CD4-positive, CD25-positive, alpha-beta regulatory T cell (primary cell): Measurements from ENCODE around the gene PLPP3. TPM values are rescaled to one million over a fixed set of nuclear protein-coding genes. Genes with fewer than 3 reads are reported as not detected.

Experiments used
- ATAC-seq, 2 donors: fragments of 150-1000 bp; cut with Tn5 transposase; one replicate each; pipeline ENCODE4 v1.10.0; 2021; ENCODE audit warnings: low read depth in 2 of 2, moderate number of reproducible peaks in 2 of 2, moderate library complexity in 1 of 2
- DNase-seq, 3 donors: peaks; one replicate each; pipeline versions ENCODE4 v3.0.0 to v3.0.0-alpha.2; 2012 to 2022; ENCODE audit warnings: mixed read lengths in 1 of 3
- H3K27ac ChIP-seq: one replicate; pipeline ENCODE4 v1.7.0; 2013; ENCODE audit warnings: mild to moderate bottlenecking, low read length; ENCODE audit not compliant: insufficient read depth, poor library complexity, severe bottlenecking
- H3K27me3 ChIP-seq: one replicate; pipeline ENCODE4 v1.7.0; 2013; ENCODE audit warnings: low read length; ENCODE audit not compliant: control insufficient read depth, insufficient read depth
- H3K36me3 ChIP-seq: one replicate; pipeline ENCODE4 v1.7.0; 2013; ENCODE audit warnings: mild to moderate bottlenecking, low read length, moderate library complexity; ENCODE audit not compliant: control insufficient read depth, insufficient read depth
- H3K4me1 ChIP-seq: 2 replicates; pipeline ENCODE4 v1.7.0; 2013; ENCODE audit warnings: mild to moderate bottlenecking, low read length; ENCODE audit not compliant: insufficient read depth, control insufficient read depth, poor library complexity, severe bottlenecking
- H3K4me3 ChIP-seq: one replicate; pipeline ENCODE4 v1.7.0; 2013; ENCODE audit warnings: low read depth, mild to moderate bottlenecking, low read length, moderate library complexity
- H3K9me3 ChIP-seq, 2 experiments: 1 replicate in 1 of 2; 2 replicates in 1 of 2; pipeline ENCODE4 v1.7.0; 2013; ENCODE audit warnings: low read length in 2 of 2, mild to moderate bottlenecking in 1 of 2, moderate library complexity in 1 of 2; ENCODE audit not compliant: control insufficient read depth in 2 of 2
- H3K27ac Mint-ChIP-seq, 3 donors: one replicate each; pipeline ENCODE4 v1.8.0; 2020 to 2022; ENCODE audit warnings: mild to moderate bottlenecking in 3 of 3, mixed read lengths in 3 of 3, moderate library complexity in 2 of 3
- H3K27me3 Mint-ChIP-seq: one replicate; pipeline ENCODE4 v1.8.0; 2022; ENCODE audit warnings: mild to moderate bottlenecking, mixed read lengths
- H3K36me3 Mint-ChIP-seq: one replicate; pipeline ENCODE4 v1.8.0; 2020; ENCODE audit warnings: mixed read lengths
- H3K4me1 Mint-ChIP-seq, 4 donors: one replicate each; pipeline ENCODE4 v1.8.0; 2020 to 2022; ENCODE audit warnings: mixed read lengths in 4 of 4, mild to moderate bottlenecking in 1 of 4
- H3K4me3 Mint-ChIP-seq, 4 donors: one replicate each; pipeline ENCODE4 v1.8.0; 2020 to 2022; ENCODE audit warnings: mild to moderate bottlenecking in 4 of 4, mixed read lengths in 4 of 4, moderate library complexity in 3 of 4
- H3K9me3 Mint-ChIP-seq, 7 donors: one replicate each; pipeline ENCODE4 v1.8.0; 2020 to 2022; ENCODE audit warnings: mixed read lengths in 7 of 7, mild to moderate bottlenecking in 3 of 7, moderate library complexity in 2 of 7
- polyA plus RNA-seq, 4 donors: library from polyadenylated mRNA; unstranded; fragments of 300-500 nt; fragmentation: Illumina TruSeq; gene quantifications; one replicate each; pipeline ENCODE4 v1.2.3, GENCODE V29; 2021
- total RNA-seq: library from RNA; stranded (reverse); gene quantifications from one replicate; pipeline ENCODE4 v1.2.3, GENCODE V29; 2022

PLPP3 gene
- total and polyA plus RNA-seq, 5 donors from 2014 or later: 0.13 TPM; not detected in 4

GRCh38 chr1:56535939-56536338, 43.4 kb downstream of the PLPP3 start:
- Histone ChIP-seq H3K27ac (no peak overlapping the region), H3K4me1 (no peaks in the 10 kb centered on the region), H3K27me3 (no peaks in the 10 kb centered on the region), H3K4me3 (no peak overlapping the region), H3K9me3 (no peaks in the 10 kb centered on the region), H3K36me3 (no peaks in the 10 kb centered on the region)
- no peaks in the 10 kb centered on the region for H3K36me3 Mint-ChIP-seq
- H3K27me3 Mint-ChIP-seq: no peaks in the 10 kb centered on the region
- H3K9me3 Mint-ChIP-seq: peaks cover 0 to 1% (median 0%) of the 10 kb centered on the region in 7 donors
- no peak overlapping the region for H3K4me3 Mint-ChIP-seq
- H3K4me1 Mint-ChIP-seq: no peaks in the 10 kb centered on the region
- no peak overlapping the region for H3K27ac Mint-ChIP-seq
- no peak for DNase-seq
- no peak for ATAC-seq

DNA sequence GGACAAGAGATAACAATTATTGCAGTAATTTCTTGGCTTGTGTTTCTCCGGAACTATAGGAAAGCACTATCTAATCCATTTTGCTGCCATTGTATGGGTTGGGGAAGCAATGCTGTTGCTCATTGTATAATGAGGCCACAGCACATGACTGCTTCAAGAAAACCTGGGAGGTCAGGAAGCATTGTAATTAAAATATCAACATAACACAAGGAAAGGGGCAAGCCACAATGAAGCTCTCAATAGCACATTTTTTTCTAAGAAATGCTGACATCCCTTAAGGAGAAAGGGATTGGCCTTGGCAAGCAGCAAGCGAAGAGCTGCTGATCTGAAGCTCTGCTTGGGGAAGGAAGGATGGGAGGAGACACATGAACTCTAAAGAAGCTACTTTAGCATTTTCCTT, 44.0 kb downstream of the PLPP3 start:
- no peaks in the 10 kb centered on the region for H3K27me3 ChIP-seq
- no peaks in the 10 kb centered on the region for H3K9me3 Mint-ChIP-seq
- H3K9me3 ChIP-seq: no peaks in the 10 kb centered on the region
- no peak overlapping the region for H3K4me3 ChIP-seq
- no peak overlapping the region for H3K4me3 Mint-ChIP-seq
- H3K27ac ChIP-seq: no peak overlapping the region
- no peaks in the 10 kb centered on the region for H3K36me3 Mint-ChIP-seq
- H3K27me3 Mint-ChIP-seq: no peaks in the 10 kb centered on the region
- ATAC-seq (no peak), DNase-seq (no peak)
- no peaks in the 10 kb centered on the region for H3K4me1 ChIP-seq
- H3K27ac Mint-ChIP-seq: no peak overlapping the region
- H3K36me3 ChIP-seq: no peaks in the 10 kb centered on the region
- H3K4me1 Mint-ChIP-seq: no peaks in the 10 kb centered on the region

GRCh38 chr1:56534130-56534651, 45.2 kb downstream of the PLPP3 start:
- ATAC-seq (no peak), DNase-seq (no peak)
- Histone ChIP-seq H3K9me3 (no peaks in the 10 kb centered on the region), H3K4me1 (no peaks in the 10 kb centered on the region), H3K4me3 (no peak overlapping the region), H3K27me3 (no peaks in the 10 kb centered on the region), H3K27ac (no peak overlapping the region), H3K36me3 (no peaks in the 10 kb centered on the region)
- H3K4me3 Mint-ChIP-seq: no peak overlapping the region
- no peaks in the 10 kb centered on the region for H3K4me1 Mint-ChIP-seq
- H3K27ac Mint-ChIP-seq: no peak overlapping the region
- no peaks in the 10 kb centered on the region for H3K9me3 Mint-ChIP-seq
- no peaks in the 10 kb centered on the region for H3K36me3 Mint-ChIP-seq
- no peaks in the 10 kb centered on the region for H3K27me3 Mint-ChIP-seq

- no peak overlapping the region for H3K4me3 Mint-ChIP-seq
- no peaks in the 10 kb centered on the region for H3K9me3 Mint-ChIP-seq
Observed at GRCh38 chr1:56533621-56534020, 45.7 kb downstream of the PLPP3 start.

DNA sequence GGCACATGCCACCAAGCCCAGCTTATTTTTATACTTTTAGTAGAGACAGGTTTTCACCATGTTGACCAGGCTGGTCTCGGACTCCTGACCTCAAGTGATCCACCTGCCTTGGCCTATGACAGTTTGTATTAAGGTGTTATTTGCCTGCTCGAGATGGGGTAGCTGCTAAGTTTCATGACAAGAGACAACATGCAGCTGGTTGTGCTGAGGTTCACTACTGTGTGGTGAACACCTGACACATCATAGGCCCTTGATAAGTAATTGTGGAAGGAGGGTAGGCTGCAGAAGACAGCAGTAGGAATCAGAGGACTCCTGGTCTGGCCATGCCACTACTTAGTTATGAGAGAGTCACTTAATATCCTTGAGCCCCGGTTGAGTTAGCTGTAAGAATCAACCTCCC, 46.2 kb downstream of the PLPP3 start:
- no peak for ATAC-seq
- Histone ChIP-seq H3K4me3 (no peak overlapping the region), H3K4me1 (no peaks in the 10 kb centered on the region), H3K36me3 (no peaks in the 10 kb centered on the region), H3K27me3 (no peaks in the 10 kb centered on the region), H3K9me3 (no peaks in the 10 kb centered on the region), H3K27ac (no peak overlapping the region)
- Mint-ChIP-seq H3K27ac (no peak overlapping the region), H3K27me3 (no peaks in the 10 kb centered on the region), H3K4me3 (no peak overlapping the region), H3K4me1 (no peaks in the 10 kb centered on the region), H3K9me3 (no peaks in the 10 kb centered on the region), H3K36me3 (no peaks in the 10 kb centered on the region)
- DNase-seq: no peak

More at GRCh38 chr1:56533621-56534020, 45.7 kb downstream of the PLPP3 start:
- no peak overlapping the region for H3K4me3 ChIP-seq
- Mint-ChIP-seq H3K27ac (no peak overlapping the region), H3K4me1 (no peaks in the 10 kb centered on the region), H3K36me3 (no peaks in the 10 kb centered on the region), H3K27me3 (no peaks in the 10 kb centered on the region)
- H3K36me3 ChIP-seq: no peaks in the 10 kb centered on the region
- H3K27ac ChIP-seq: no peak overlapping the region
- H3K27me3 ChIP-seq: no peaks in the 10 kb centered on the region
- DNase-seq: no peak
- no peaks in the 10 kb centered on the region for H3K4me1 ChIP-seq
- ATAC-seq: no peak
- H3K9me3 ChIP-seq: no peaks in the 10 kb centered on the region

GRCh38 chr1:56532350-56532683, 47.0 kb downstream of the PLPP3 start:
- H3K27ac Mint-ChIP-seq: no peak overlapping the region
- no peak for DNase-seq
- Histone ChIP-seq H3K27me3 (no peaks in the 10 kb centered on the region), H3K36me3 (no peaks in the 10 kb centered on the region), H3K4me3 (no peak overlapping the region), H3K4me1 (no peaks in the 10 kb centered on the region), H3K9me3 (no peaks in the 10 kb centered on the region), H3K27ac (no peak overlapping the region)
- no peak overlapping the region for H3K4me3 Mint-ChIP-seq
- H3K36me3 Mint-ChIP-seq: no peaks in the 10 kb centered on the region
- H3K27me3 Mint-ChIP-seq: no peaks in the 10 kb centered on the region
- H3K9me3 Mint-ChIP-seq: no peaks in the 10 kb centered on the region
- no peak for ATAC-seq
- H3K4me1 Mint-ChIP-seq: no peaks in the 10 kb centered on the region

DNA sequence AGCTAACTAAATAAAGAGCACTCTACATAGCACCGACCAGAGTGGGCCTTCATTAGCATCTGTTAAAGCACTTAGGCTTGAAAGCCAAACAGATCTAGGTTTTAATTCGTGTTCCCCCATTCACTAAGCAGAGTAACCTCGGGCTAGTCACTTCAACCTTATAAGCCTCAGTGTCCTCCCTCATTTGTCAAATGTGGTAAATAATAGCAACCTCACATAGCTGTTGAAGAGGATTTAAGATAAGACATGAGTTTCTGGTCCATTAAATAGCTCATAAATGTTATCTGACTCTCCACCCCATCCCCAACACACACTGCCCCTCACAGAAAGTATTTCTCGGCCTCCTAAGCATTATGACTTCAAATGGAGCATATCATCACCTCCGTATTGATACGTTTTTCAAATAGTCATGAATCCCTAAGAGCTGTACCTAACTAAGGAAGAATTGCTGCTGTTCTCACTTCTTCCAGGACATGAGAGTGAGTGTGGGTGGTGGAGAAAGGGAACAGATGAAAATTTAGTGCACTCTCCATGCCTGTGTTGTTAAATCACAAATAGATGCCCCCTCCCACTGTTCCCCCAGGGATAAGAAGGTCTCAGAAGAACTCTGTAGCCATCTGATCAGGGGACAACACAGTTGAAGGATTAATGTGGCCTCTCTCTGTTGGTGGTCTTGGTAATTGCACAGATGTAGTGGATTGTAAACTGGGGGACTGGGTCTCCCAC, 47.6 kb downstream of the PLPP3 start:
- no peak overlapping the region for H3K4me3 Mint-ChIP-seq
- no peak for DNase-seq
- ATAC-seq: no peak

GRCh38 chr1:56529801-56530200, 49.6 kb downstream of the PLPP3 start:
- no peak overlapping the region for H3K27ac ChIP-seq
- Mint-ChIP-seq H3K9me3 (no peaks in the 10 kb centered on the region), H3K27ac (no peak overlapping the region), H3K36me3 (no peaks in the 10 kb centered on the region), H3K4me1 (no peaks in the 10 kb centered on the region), H3K27me3 (no peaks in the 10 kb centered on the region), H3K4me3 (no peak overlapping the region)
- DNase-seq (no peak), ATAC-seq (no peak)
- H3K4me1 ChIP-seq: no peaks in the 10 kb centered on the region
- no peaks in the 10 kb centered on the region for H3K36me3 ChIP-seq
- H3K9me3 ChIP-seq: no peaks in the 10 kb centered on the region
- H3K4me3 ChIP-seq: no peak overlapping the region
- no peaks in the 10 kb centered on the region for H3K27me3 ChIP-seq

More for the DNA sequence above, 47.6 kb downstream of the PLPP3 start:
- Mint-ChIP-seq H3K27me3 (no peaks in the 10 kb centered on the region), H3K4me1 (no peaks in the 10 kb centered on the region), H3K36me3 (no peaks in the 10 kb centered on the region), H3K27ac (no peak overlapping the region), H3K9me3 (no peaks in the 10 kb centered on the region)
- H3K27ac ChIP-seq: no peak overlapping the region
- no peaks in the 10 kb centered on the region for H3K9me3 ChIP-seq
- H3K36me3 ChIP-seq: no peaks in the 10 kb centered on the region
- no peaks in the 10 kb centered on the region for H3K27me3 ChIP-seq
- no peaks in the 10 kb centered on the region for H3K4me1 ChIP-seq
- H3K4me3 ChIP-seq: no peak overlapping the region
